CD4-positive, alpha-beta T cell treated with Interleukin-6 for 4 hours (primary cell): ENCODE measurements around the gene ZNF132.
A peak's percentile ranks its signal among the peaks of the same experiment; 100 is the strongest.
"Not testable (repeated sequence)": the region's sequence is repeated elsewhere in the genome, so short reads cannot be mapped to it uniquely, and the experiment has no call there.

ENCODE experiments used
- DNase-seq: peaks from one replicate; pipeline ENCODE4 v3.0.0-alpha.2; 2020; ENCODE audit warnings: mixed read lengths

Gene ZNF132

DNA sequence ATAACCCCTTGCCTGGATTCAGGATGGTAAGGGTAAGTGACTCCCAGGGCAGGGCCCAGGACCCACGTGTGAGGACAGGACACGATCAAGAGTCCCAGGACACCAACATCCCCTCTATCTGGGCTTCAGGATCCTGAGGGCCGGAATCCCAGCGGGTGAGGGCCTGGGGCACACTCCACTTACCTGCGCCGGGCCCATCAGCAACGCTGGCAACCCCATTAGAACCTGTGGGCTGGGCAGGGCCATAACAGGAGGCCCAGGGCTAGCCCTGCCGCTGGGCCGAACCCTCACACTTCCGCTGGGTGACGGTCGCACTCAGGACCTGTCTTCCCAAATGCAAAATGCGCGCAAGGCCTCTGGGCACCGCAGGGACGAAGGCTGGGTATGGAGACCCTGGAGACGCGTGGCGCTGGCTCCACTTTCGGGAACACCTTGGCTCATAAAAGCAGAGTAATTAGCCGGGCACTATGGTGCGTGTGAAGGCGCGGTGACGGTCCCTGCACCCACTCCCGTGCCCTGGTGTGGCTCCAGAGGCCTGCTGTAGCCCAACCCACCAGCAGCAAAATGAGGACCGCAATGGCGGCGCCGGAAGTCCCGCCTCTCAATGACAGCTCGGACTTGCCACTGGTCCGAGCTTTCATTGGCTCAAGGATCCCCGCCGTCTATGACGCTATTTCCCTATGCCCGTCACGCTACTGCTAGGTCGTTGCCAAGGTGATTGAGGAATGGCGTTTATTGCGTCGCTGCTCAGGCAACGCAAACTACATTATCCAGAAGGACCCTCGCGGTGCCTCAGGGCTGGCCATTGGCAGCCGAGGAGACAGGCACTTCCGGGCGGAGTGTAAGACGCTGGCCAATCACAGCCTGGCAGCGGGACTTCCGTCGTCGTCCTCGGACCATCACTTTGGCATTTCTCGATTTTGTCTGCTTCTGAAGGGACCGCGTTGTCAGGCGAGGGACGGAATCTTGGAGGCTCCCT is at the start of gene ZNF132:
Gene ZNF132, minus strand, starts transcription at position 578 of the 979 bp plus-strand sequence. Its CDS starts 332 bp downstream, at position 246.
- DNase-seq, result peak; percentile 95

- DNase-seq, result not testable (repeated sequence)
Measured at GRCh38 chr19:58484349-58484748, 44.4 kb upstream of the ZNF132 start.

DNA sequence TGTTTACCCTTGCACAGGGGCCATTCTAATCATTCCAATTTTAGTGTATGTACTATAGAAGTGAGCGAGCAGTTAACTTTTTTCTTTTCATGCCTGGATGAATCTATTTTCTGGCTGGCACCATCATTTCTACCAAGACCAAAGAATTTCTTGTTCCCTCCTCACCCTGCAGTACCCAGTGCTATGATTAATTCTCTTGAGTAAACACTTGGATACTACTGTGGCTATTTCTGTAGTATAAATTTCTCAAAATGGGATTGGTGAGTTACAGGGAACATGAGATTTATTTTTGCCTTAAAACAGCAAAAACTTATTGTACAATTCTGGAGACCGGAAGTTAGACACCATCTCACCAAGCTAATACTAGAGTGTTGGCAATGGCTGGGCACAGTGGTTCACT is 43.8 kb upstream of the ZNF132 start:
- no peak for DNase-seq

- no peak for DNase-seq
Measured at GRCh38 chr19:58482372-58482771, 42.4 kb upstream of the ZNF132 start.

GRCh38 chr19:58480831-58481230 is 40.9 kb upstream of the ZNF132 start:
- DNase-seq, result no peak

DNA sequence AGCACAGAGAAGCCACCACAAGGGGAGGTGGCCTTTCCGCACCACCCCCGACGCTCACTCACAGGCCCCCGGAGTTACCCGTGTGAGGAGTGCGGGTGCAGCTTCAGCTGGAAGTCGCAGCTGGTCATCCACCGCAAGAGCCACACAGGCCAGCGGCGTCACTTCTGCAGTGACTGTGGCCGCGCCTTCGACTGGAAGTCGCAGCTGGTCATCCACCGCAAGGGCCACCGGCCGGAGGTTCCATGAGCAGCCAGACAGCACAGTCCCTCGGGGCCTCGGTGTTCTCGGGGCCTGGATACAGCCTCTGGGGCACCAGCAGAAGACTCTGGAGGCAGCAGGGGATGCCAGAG is 40.5 kb upstream of the ZNF132 start:
- no peak for DNase-seq

GRCh38 chr19:58479736-58480480 is 40.0 kb upstream of the ZNF132 start:
- DNase-seq, result no peak

DNA sequence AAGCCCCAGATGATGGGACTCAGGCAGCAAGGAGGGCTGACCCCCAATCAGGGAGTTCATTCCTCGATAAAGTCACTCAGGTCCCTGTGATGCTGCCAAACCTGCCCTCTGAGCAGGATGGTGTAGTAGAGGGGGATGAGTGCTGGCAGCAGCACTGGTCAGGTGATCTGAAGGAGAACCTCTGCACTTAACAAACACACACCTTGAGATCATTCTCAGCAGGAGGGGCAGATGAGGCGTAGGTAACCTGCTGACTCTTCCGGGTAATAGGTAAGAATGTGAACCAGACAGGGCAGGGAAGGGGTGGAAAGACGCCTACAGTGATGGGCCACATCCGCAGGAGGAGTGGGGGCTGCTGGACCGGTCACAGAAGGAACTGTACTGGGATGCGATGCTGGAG is 39.4 kb upstream of the ZNF132 start:
- no peak for DNase-seq

- DNase-seq, result no peak
Measured at GRCh38 chr19:58477871-58478270, 37.9 kb upstream of the ZNF132 start.

GRCh38 chr19:58477130-58477529 is 37.2 kb upstream of the ZNF132 start:
- no peak for DNase-seq

DNA sequence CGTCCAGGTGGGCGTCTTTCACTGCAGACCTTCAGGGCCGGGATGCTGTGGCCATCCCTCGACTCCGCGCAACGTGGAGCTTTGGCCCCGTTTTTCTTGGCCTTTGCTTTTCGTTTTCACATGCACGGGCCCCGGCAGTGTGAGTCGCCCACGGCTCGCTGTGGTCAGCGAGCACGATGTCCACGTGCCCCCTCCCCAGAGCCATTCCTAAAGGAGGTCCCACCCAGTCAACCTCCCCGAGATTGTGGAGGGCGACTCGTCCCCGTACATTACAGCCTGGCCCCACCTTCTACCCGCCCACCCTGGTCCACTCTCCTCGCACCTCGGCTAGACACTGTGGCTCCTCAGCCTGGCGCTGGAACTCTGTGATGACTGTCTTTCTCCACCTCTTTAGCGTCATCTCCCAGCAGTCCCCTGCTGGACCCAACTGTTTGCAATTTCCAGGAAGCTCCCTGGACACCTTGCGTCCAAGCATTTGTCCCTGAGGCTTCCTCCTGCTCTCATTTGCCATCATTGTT is 36.6 kb upstream of the ZNF132 start:
- no peak for DNase-seq

- peak; percentile 97 for DNase-seq
Measured at GRCh38 chr19:58475714-58476497, 36.0 kb upstream of the ZNF132 start, which contains the start of gene ZNF446. TSS of gene ZNF446 (plus strand) at chr19:58476352. CDS start at chr19:58477219, 867 bp downstream.

DNA sequence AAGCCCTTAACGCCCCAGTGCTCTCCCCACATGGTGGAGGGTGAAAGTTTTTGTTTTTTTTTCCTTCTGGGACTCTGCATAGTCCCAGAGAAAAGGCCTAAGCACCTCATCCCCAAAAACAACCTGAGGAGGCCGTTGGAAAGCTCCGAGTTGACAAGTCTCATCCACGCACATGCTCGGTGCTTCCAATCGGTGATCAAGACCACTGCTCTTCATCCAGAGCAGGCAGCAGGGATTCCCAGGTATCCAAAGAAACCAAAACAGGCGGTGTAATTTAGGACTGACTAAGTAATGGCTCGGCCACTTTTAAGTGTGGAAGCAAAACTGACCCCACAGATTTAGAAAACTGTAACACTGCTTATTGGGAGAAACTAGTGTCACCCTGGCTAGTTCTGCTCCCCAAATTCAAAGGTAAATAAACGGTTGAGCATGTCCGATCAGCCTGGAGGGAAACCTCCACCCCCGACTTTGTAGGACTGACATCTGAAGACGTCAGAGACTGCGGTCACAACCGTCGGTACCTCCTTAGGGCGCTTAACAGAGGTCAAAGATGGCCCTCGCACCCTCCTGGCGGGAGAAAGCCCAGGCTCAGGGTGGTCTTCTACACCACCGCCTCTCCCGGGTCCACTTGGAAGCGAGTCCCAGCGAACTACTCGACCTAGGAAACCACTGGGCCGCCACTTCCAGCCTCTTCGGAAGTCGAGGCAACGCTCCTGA is 35.2 kb upstream of the ZNF132 start:
- no peak for DNase-seq

DNA sequence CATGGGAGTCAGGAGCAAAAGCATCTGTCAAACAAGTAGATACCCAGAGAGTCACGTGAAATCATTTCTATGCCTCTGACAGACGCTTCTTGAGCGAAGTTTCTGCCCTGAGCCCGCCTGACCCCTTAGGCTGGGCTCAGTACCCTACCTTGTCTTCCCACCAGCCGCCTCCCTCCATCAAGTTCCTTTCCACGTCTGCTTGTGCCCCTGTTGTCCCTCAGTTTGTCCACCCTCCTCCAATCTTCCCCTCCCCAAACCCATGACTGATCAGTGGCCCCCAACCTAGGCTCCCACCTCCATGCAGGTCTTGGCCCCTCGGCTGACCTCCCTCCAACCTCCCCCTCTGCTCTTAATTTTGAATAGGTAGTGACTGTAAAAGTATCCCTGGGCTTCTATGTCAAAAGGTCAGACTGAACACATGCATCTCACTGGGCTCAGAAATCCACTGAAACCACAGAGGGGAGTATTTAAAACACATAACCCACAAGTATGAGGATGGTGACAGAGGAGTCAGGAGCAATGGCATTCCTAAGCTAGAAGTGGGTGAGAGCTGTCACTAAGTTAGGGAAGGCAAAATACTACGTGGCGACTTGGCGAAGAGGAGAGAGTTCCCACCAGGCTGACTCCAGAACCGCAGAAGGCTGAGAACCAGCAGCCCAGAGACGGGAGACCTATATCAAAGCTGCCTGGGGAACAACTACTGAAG is 34.5 kb upstream of the ZNF132 start:
- no peak for DNase-seq

DNA sequence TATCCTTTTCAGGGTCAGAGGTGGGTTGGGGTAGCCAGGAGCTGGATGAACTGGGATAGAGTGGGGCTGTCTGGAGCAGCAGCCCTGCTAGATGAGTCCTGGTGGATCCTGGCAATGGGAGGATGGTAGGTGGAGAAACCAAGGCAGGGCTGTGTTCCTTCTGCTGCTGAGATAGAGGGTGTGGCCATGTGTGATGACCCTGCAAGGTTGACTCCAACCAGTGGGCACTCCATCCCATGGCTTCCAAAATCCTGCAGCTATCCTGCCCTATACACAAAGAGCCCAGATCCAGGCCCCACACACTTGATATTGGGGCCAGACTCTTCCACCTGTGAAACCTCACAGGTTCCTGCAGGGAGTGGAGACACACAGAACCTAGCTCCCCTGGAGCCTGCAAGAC is 33.8 kb upstream of the ZNF132 start:
- DNase-seq, result no peak

GRCh38 chr19:58471736-58472135 is 31.8 kb upstream of the ZNF132 start:
- DNase-seq, result no peak

DNA sequence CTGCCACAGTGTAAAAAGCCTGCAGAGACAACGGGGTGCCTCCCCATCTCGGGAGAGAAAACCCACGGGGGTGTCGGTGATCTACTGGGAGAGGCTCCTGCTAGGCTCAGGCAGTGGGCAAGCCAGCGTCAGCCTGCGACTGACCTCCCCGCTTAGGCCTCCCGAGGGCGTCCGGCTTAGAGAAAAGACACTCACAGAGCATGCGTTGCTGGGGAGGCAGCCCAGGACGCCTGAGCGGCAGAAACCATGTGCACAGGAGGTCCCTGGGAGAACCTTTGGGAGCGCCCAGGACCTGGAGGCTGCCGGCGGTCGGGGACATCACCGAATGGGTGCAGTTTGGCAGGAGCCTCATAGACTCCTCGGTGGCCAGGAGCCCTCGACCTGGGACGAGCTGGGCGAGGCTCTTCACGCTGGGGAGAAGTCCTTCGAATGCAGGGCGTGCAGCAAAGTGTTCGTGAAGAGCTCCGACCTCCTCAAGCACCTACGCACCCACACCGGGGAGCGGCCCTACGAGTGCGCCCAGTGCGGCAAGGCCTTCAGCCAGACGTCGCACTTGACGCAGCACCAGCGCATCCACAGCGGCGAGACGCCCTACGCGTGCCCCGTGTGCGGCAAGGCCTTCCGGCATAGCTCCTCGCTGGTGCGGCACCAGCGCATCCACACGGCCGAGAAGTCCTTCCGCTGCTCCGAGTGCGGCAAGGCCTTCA is 31.0 kb upstream of the ZNF132 start:
- not testable (repeated sequence) for DNase-seq

DNA sequence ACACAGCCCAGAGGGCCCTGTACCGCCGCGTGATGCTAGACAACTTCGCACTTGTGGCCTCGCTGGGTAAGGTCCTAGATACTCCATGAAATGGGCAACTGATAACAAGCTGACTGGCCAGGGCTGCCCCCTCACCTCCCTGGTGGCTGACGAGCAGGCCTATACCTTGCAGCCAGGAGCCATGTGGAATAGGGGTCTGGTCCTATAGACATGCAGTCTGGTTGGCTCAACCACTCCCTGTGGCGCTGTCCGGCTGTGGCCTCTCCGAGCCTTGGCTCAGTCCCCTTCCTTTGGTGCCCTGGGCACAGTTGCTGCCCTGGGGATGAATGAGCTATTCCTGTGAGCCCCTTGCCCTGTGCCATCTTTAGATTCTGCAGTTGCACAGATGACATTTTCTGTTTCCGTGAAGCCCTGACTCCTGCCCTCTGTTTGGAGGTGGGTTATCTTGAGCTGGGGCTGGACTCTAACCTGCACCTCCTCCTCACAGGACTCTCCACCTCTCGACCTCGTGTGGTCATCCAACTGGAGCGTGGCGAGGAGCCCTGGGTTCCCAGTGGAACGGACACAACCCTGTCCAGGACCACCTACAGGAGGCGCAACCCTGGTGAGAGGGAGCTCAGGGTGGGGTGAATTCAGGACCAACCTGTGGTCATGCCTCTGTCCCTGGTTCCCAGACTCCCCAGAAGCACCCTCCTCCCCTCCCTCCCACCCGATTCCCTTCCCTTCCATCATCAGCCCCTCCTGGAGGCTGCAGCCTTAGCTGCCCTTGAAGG is 29.5 kb upstream of the ZNF132 start:
- no peak for DNase-seq

DNA sequence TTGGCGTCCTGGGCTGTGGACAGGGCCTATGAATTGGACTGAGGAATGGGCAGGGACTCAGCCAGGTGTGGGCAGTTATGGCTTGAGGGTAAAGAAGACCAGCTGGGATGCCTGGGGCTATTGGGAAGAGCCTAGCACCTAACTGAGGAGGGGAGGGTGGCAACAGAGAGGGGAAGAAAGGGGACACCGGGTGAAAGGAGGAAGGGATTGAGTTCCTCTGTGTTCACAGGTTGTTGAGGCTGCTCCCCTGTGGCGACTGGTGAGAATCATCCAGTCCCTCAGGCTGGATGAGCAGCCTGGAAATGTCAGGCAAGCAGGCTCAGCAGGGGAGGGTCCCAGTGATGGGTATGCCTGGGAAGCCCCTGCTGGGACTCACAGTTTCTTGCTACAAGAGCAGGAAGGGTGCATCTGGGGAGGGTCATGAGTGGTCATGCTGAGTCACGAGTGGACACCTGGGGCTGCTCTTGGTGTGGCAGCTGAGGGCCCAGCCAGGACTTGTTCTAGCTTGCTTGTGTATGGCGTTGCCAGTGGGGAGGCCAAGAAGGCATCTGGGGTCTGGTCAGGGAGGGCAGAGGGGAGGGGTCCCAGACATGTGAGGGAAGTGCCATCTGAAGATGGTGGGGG is 28.4 kb upstream of the ZNF132 start:
- no peak for DNase-seq
